ENCODE data around the gene ABCA2. TPM values are rescaled to one million over a fixed set of nuclear protein-coding genes. Genes with fewer than 3 reads are reported as not detected.

ABCA2 gene
- total RNA-seq, 4 donors from 2014 or later, result 13.5 to 58.6 (median 19.3) TPM

DNA sequence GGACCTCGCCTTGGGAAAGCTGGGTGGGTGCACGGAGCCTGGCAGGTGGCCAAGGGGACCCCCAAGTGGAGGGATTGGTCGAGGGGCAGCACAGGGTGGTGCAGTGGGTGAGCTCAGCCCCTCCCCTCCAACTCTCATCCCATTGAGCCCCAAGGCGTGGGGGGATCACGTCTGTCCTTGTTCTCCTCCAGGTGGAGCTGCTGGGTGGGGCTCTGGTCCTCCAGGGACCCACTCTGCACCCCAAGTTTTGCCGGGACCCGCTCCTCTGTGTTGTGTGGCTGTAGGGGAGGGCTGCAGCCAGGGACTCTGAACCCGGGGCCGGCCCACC is 7.4 kb upstream of the ABCA2 start:
- TF ChIP-seq, protein P1, sequence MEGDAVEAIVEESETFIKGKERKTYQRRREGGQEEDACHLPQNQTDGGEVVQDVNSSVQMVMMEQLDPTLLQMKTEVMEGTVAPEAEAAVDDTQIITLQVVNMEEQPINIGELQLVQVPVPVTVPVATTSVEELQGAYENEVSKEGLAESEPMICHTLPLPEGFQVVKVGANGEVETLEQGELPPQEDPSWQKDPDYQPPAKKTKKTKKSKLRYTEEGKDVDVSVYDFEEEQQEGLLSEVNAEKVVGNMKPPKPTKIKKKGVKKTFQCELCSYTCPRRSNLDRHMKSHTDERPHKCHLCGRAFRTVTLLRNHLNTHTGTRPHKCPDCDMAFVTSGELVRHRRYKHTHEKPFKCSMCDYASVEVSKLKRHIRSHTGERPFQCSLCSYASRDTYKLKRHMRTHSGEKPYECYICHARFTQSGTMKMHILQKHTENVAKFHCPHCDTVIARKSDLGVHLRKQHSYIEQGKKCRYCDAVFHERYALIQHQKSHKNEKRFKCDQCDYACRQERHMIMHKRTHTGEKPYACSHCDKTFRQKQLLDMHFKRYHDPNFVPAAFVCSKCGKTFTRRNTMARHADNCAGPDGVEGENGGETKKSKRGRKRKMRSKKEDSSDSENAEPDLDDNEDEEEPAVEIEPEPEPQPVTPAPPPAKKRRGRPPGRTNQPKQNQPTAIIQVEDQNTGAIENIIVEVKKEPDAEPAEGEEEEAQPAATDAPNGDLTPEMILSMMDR (IDR thresholded peaks at IDR 0.05; ENCODE audit: low read depth), result no peak

DNA sequence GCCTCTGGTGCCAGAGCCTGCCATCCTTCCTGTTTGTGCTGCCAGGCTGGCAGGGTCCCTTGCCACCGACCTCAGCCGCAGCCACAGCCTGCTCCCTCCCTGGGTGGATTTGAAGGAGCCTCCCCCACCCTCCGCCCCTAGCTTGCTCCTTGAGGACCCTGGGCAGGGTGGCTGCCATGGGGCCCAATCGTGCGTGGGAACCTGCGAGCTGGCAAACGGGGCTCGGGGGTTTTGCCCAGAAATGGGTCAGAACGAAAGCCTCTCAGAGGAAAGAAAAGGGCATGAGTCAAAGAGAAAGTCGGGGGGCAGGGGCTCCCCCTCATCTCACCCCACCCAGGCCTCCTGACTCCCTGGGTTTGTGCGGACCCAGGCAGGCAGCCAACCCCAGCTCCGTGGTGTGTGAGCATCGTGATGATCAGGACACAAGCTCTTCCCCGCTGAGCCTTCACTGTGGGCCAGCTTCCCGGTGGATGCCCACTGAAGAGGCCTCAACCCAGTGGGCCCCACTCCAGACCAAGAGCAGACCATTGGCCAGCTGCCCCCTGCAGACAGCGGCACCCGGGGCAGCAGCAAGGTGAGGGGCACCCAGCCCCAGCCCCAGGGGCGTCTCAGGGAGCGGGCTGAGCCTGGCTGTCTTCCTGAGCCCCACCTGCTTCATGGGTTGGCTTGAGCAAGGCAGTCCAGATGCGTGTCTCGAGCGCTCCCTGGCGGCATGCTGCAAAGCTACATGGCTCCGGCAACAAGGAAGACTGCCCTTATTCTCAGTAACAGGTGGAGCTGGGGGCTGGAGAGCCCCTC is 6.9 kb upstream of the ABCA2 start:
- TF ChIP-seq, protein P1 (IDR thresholded peaks at IDR 0.05; ENCODE audit: low read depth), result no peak

DNA sequence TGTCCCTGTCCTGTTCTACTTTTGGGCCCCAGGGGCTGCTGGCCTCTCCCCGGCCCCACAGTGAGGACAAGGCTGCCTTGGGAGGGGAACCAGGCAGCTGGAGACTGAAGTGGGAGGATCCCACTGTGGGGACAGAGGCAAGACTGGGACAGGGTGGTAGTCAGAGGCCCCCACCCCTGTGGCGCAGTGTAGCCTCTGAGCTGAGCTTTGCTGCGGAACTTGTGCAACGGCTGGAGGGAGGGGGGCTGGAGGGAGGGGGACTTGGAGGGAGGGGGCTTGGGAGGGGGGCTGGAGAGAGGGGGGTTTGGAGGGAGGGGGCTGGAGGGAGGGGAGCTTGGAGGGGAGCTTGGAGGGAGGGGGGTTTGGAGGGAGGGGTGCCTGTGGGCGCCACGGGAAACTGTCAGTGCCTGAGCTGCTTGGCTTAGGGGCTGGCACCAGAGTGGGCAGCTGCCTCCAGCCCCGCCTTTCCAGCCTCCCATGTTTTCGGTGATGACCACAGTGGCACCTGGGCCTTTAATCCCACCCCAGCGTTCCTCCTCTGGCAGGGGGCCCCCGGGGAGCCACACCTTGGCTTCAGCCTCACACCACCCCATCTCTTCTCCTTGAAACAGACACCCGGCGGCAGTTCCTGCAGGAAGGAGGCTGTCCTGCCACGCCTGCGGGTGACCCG is 6.1 kb upstream of the ABCA2 start:
- TF ChIP-seq, protein P1 (IDR thresholded peaks at IDR 0.05; ENCODE audit: low read depth), result no peak

DNA sequence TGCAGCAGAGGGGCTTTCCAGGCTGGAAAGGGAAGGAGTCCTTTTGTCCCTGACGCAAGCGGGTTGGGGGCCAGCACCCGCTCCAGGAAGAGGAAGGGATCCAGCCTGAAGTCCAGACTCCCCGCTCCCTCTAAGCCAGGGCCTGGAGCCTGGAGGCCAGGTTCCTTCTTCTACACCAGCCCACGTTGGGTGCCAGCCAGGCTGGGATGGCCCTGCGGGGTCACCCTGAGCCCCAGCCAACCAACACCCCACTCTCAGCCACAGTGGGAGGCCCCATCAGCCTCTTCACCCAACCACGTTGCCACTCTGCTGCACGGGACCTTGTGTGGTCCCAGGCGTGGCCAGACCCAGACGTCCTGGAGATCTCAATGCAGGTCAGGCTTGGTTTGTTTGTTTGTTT is 4.8 kb upstream of the ABCA2 start:
- TF ChIP-seq, protein P1 (IDR thresholded peaks at IDR 0.05; ENCODE audit: low read depth), result no peak

DNA sequence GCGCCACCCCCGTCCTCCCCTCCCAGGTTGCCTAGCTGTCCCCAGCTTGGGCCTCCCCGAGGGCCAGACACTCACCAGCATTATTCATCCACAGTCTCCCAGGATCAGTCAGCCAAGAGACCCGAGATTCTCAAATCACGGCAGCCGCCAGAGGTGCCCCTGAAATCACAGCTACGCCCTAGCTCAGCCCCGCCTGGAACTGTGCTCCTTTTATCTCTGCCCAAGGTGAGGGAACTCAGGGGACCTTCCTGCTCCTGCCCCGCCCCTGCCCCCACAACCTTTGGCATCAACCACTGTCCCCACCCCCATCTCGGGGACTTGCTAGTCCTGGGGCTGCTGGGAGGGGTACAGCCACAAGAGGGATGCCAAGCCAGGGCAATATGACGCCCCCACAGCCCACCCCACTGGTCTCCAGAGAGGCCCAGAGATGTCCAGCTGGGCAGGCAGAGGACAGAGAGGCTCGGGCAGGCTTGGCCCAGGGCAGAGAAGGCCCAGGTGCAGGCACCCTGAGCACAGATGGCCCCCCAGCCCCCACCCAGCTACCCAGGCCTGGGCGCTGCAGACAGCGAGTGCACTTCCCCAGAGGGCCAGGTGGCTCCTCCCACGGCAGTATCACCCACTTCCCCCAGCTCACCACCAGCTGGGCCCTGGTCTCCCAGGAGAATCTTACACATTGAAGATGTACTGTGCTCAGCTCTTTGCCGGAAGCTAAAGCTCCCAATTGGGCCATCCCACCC is 4.0 kb upstream of the ABCA2 start, which contains the start of gene FUT7:
Gene FUT7 (minus strand): TSS at position 185 of the 737 bp plus-strand sequence. CDS start 97 bp downstream, at position 88.
- TF ChIP-seq, protein P1 (IDR thresholded peaks at IDR 0.05; ENCODE audit: low read depth), result no peak

DNA sequence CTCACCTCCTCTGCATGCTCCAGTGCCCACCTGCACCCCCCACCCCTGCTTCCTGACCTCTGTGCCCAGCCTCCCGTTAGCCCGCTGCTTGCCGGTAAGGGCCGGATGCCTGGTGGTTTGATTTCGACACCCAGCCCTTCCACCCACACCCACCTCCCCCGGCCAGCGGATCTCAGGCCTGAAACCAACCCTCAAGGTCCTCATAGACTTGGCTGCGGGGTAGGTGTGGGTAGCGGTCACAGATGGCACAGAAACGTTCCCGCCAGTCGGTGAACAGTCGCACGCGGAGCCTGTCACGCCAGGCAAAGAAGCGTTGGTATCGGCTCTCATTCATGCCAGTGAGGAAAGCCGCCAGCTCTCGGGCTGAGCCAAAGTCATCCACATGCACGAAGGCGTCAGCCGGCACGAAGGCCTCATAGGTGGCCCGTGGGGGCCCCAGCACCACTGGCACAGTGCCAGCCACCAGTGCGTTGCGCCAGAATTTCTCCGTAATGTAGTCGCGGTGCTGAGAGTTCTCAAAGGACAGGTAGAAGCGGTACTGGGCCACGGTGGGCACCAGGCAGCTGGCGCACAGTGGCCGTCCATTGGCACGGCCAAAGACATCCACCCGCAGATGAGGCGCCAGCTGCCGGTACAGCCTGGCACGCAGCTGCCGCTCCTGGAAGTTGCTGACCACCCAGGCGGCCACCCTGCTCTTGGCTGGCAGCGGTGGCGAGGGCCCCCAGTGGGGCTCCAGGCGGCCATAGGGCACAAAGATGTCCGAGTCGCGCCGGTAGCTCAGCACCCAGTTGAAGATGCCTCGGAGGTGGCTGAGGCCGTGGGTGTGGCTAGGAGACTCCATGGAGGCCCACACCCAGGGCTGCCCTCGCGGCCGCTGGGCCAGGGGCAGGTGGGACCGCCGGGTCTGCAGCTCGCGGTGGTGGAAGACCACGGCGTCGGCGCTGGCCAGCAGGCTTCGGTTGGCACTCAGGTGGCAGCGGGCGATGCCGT is 2.8 kb upstream of the ABCA2 start:
- TF ChIP-seq, protein P1 (IDR thresholded peaks at IDR 0.05; ENCODE audit: low read depth), result no peak
